HUES48 (cell line): ENCODE results near the gene TNS3.

Experiments used
- H3K27ac ChIP-seq: one replicate; pipeline ENCODE4 v1.7.0; 2013; ENCODE audit warnings: low read depth, low read length, inconsistent platforms
- H3K27me3 ChIP-seq: 2 replicates; pipeline ENCODE4 v1.6.1; 2013; ENCODE audit warnings: mild to moderate bottlenecking, low read length; ENCODE audit not compliant: control insufficient read depth, insufficient read depth
- H3K36me3 ChIP-seq: 2 replicates; pipeline ENCODE4 v1.6.1; 2013; ENCODE audit warnings: low read length; ENCODE audit not compliant: control insufficient read depth, insufficient read depth
- H3K4me1 ChIP-seq: 2 replicates; pipeline ENCODE4 v1.6.1; 2013; ENCODE audit warnings: mild to moderate bottlenecking, low read length; ENCODE audit not compliant: control insufficient read depth, insufficient read depth
- H3K4me3 ChIP-seq: 2 replicates; pipeline ENCODE4 v1.5.1; 2013; ENCODE audit warnings: mild to moderate bottlenecking, low read depth, low read length
- H3K9ac ChIP-seq: 2 replicates; pipeline ENCODE4 v1.6.1; 2013; ENCODE audit warnings: mild to moderate bottlenecking, low read depth, low read length, moderate library complexity
- H3K9me3 ChIP-seq: 2 replicates; pipeline ENCODE4 v1.6.1; 2013; ENCODE audit warnings: low read length; ENCODE audit not compliant: control insufficient read depth, insufficient read depth

The TNS3 gene

DNA sequence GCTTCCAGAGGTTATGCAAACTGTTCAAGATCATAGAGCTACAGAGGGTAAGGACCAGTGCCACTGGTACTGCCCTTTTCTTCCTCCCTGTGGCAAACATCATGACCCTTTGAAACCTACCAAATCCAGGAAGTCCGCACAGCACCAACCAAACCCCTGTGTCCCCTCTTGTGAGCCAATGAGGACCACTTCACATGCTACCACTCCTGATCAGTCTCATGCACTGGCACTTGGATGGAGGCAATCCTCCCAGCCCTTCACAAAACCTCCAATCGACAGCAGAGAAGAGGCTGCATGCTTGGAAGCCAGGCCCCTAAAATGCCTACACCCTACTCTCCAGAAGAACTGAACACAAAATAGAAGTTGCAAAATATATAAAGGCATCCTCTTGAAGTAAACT is 248.0 kb downstream of the TNS3 start:
- H3K4me3 ChIP-seq: no peak overlapping the region
- peaks cover 21% of the 10 kb centered on the region for H3K4me1 ChIP-seq
- no peaks in the 10 kb centered on the region for H3K9me3 ChIP-seq
- H3K27me3 ChIP-seq: no peaks in the 10 kb centered on the region
- H3K36me3 ChIP-seq: no peaks in the 10 kb centered on the region
- H3K9ac ChIP-seq: no peak overlapping the region
- H3K27ac ChIP-seq: no peak overlapping the region

DNA sequence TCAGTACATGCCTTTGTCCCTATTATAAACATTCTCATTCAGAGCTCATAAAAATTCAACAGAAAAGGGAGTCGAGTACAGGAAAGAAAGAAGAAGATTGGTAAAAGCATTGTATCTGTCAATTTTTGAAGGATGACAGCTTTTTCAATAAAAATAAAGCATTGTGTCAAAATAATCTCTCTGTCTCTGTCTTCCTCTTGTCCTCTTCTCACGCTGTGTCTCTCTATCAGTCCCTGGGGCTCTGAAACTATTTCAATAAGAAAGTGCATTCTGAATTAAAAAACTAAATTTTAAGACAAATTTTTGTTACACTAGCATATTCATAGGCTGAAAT is 248.4 kb downstream of the TNS3 start:
- no peak overlapping the region for H3K9ac ChIP-seq
- no peak overlapping the region for H3K27ac ChIP-seq
- H3K4me1 ChIP-seq: peaks cover 24% of the 10 kb centered on the region
- H3K9me3 ChIP-seq: no peaks in the 10 kb centered on the region
- no peak overlapping the region for H3K4me3 ChIP-seq
- H3K36me3 ChIP-seq: no peaks in the 10 kb centered on the region
- no peaks in the 10 kb centered on the region for H3K27me3 ChIP-seq

- Histone ChIP-seq H3K27me3 (no peaks in the 10 kb centered on the region), H3K9ac (no peak overlapping the region), H3K9me3 (no peaks in the 10 kb centered on the region), H3K4me3 (no peak overlapping the region), H3K4me1 (peaks cover 29% of the 10 kb centered on the region), H3K27ac (no peak overlapping the region), H3K36me3 (no peaks in the 10 kb centered on the region)
Measured at GRCh38 chr7:47332681-47333553, 249.0 kb downstream of the TNS3 start.

DNA sequence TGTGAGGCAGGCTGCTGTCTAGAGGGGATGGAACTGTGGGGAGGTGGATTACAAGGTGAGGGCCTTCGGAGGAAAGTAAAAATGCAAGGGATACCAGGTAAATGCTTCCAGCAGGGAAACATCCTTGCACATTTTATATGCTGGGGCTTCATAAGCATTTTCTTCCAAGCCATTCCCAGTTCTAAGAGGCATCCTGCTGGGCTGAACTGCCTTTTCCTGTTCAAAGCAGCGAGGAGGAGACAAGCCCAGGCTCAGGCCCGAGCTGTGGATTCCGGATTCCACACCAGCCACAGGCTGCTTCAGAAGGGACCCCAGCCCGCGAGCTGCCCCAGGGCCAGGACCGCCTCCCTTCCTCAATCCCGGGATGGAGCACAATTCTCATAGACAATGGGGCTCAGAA is 249.7 kb downstream of the TNS3 start:
- Histone ChIP-seq H3K36me3 (no peaks in the 10 kb centered on the region), H3K27me3 (no peaks in the 10 kb centered on the region), H3K27ac (peak overlapping the region; percentile 28), H3K9ac (no peak overlapping the region), H3K9me3 (no peaks in the 10 kb centered on the region), H3K4me1 (peaks cover 36% of the 10 kb centered on the region), H3K4me3 (no peak overlapping the region)

- Histone ChIP-seq H3K4me1 (peaks cover 44% of the 10 kb centered on the region), H3K9me3 (no peaks in the 10 kb centered on the region), H3K9ac (no peak overlapping the region), H3K4me3 (no peak overlapping the region), H3K27me3 (no peaks in the 10 kb centered on the region), H3K27ac (no peak overlapping the region), H3K36me3 (no peaks in the 10 kb centered on the region)
Measured at GRCh38 chr7:47331179-47331565, 250.7 kb downstream of the TNS3 start.

DNA sequence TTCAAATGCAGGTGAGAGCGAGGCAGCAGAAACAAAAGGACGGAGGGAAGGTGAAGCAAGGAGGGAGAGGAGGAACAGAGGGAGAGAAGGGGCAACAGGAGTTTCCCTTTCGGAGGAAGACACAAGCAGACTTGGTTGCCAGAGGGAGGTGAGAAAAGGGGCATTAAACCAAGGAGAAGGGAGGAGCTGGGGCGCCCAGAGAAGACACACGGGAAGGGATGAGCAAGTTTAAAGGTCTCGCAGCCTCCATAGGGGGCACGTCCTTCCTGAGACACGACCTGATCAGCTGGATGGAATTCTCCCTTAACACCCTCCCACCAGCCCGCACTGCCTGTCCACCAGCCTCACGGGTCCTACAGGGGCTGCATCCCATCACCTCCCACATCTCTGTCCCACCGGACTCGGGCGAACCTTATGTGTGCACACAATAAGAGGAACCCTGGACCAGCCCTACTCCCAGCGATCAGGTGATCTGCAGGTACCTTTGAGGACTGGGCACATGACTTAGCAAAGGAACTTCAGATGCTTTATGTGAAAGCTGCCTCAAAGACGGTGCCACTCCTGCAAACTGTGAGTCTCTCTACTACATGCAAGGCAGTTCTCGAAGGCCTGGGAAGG is 251.2 kb downstream of the TNS3 start:
- no peak overlapping the region for H3K9ac ChIP-seq
- H3K27me3 ChIP-seq: no peaks in the 10 kb centered on the region
- H3K4me1 ChIP-seq: peaks cover 44% of the 10 kb centered on the region
- H3K36me3 ChIP-seq: no peaks in the 10 kb centered on the region
- no peak overlapping the region for H3K4me3 ChIP-seq
- H3K27ac ChIP-seq: no peak overlapping the region
- no peaks in the 10 kb centered on the region for H3K9me3 ChIP-seq

- no peak overlapping the region for H3K9ac ChIP-seq
- H3K27ac ChIP-seq: no peak overlapping the region
- no peaks in the 10 kb centered on the region for H3K27me3 ChIP-seq
- H3K4me3 ChIP-seq: no peak overlapping the region
- no peaks in the 10 kb centered on the region for H3K36me3 ChIP-seq
- peaks cover 44% of the 10 kb centered on the region for H3K4me1 ChIP-seq
- no peaks in the 10 kb centered on the region for H3K9me3 ChIP-seq
Measured at GRCh38 chr7:47330026-47330425, 251.9 kb downstream of the TNS3 start.

- H3K4me1 ChIP-seq: peaks cover 44% of the 10 kb centered on the region
- no peaks in the 10 kb centered on the region for H3K9me3 ChIP-seq
- H3K4me3 ChIP-seq: no peak overlapping the region
- H3K27me3 ChIP-seq: no peaks in the 10 kb centered on the region
- H3K36me3 ChIP-seq: no peaks in the 10 kb centered on the region
- no peak overlapping the region for H3K9ac ChIP-seq
- no peak overlapping the region for H3K27ac ChIP-seq
Measured at GRCh38 chr7:47329320-47329926, 252.5 kb downstream of the TNS3 start.

GRCh38 chr7:47328392-47329319 is 253.3 kb downstream of the TNS3 start:
- Histone ChIP-seq H3K27me3 (no peaks in the 10 kb centered on the region), H3K9me3 (no peaks in the 10 kb centered on the region), H3K4me1 (peaks cover 44% of the 10 kb centered on the region), H3K36me3 (no peaks in the 10 kb centered on the region), H3K4me3 (peak overlapping the region; percentile 59; the same call in 1 of the 2 replicates), H3K27ac (peak overlapping the region; percentile 93), H3K9ac (no peak overlapping the region)

DNA sequence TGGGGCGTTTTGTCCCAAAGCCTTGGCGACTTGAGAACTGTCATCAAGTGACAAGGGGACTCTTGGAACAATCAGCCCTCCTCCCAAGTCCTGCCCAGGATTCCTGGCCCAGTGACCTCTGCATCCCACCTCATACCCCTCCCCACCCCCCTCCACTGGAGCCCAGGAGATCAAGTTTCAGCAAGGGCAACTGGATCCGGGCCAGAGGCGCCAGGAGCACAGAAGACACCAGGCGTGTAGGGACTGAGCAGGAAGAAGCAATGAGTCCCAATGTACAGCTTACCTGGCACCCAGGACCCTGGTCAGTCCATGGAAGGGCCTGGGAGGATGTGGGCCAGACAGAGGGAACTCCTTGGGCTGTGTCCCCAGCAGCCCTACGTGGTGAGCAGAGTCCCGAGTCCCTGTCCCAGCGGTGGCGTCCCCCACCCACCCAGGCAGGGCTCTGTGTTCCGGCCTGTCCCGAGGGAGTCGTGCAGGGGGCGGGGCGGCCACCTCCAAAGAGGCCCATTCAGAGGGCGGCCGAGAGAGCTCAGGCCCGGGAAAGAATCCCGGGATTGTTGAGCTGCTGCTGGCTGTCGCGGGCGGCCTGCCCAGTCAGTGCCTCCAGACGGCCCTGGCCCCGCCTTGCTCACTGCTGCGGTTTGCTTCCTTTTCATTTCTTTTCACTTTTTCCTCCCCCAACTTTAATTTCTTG is 254.1 kb downstream of the TNS3 start:
- no peaks in the 10 kb centered on the region for H3K27me3 ChIP-seq
- peak overlapping the region; percentile 93 for H3K27ac ChIP-seq
- H3K4me3 ChIP-seq: peak overlapping the region; percentile 59
- no peaks in the 10 kb centered on the region for H3K9me3 ChIP-seq
- H3K36me3 ChIP-seq: no peaks in the 10 kb centered on the region
- peaks cover 37% of the 10 kb centered on the region for H3K4me1 ChIP-seq
- H3K9ac ChIP-seq: peak overlapping the region; percentile 40; the same call in 1 of the 2 replicates
